Bronchial epithelial cell (primary cell): Measurements from ENCODE around the gene HCN2. TPM values are rescaled to one million over a fixed set of nuclear protein-coding genes. Genes with fewer than 3 reads are reported as not detected.
"Not testable (repeated sequence)": the region's sequence is repeated elsewhere in the genome, so short reads cannot be mapped to it uniquely, and the experiment has no call there.

Source experiments
- DNase-seq: peaks from one replicate; pipeline ENCODE4 v3.0.0-alpha.2; 2010; ENCODE audit warnings: low read depth
- FAIRE-seq: peaks from 2 replicates; lab custom pipeline; 2011; peaks lifted over from hg19 to GRCh38; lab: Jason Lieb, UNC
- H3K27me3 ChIP-seq: 2 replicates; pipeline ENCODE4 v1.5.1; 2011; ENCODE audit warnings: low read length; ENCODE audit not compliant: control insufficient read depth, insufficient read depth
- H3K36me3 ChIP-seq: 2 replicates; pipeline ENCODE4 v1.5.1; 2011; ENCODE audit warnings: low read length; ENCODE audit not compliant: control insufficient read depth, insufficient read depth
- H3K4me3 ChIP-seq: 2 replicates; pipeline ENCODE4 v1.5.1; 2011; ENCODE audit warnings: mild to moderate bottlenecking, low read depth, low read length, control low read depth
- total RNA-seq: library from RNA; depleted of rRNA; stranded (reverse); fragments of >200 nt; gene quantifications from 2 replicates; pipeline ENCODE4 v1.2.1, GENCODE V29; 2014
- TF ChIP-seq, protein P1 (sequence below): IDR thresholded peaks from 2 replicates; pipeline ENCODE4 v1.5.1; 2011; ENCODE audit warnings: mild to moderate bottlenecking, moderate library complexity, low read length, control low read depth, inconsistent platforms; ENCODE audit not compliant: insufficient read depth, severe bottlenecking

Gene HCN2
- total RNA-seq, 1 donor from 2014 or later = under 0.01 TPM

DNA sequence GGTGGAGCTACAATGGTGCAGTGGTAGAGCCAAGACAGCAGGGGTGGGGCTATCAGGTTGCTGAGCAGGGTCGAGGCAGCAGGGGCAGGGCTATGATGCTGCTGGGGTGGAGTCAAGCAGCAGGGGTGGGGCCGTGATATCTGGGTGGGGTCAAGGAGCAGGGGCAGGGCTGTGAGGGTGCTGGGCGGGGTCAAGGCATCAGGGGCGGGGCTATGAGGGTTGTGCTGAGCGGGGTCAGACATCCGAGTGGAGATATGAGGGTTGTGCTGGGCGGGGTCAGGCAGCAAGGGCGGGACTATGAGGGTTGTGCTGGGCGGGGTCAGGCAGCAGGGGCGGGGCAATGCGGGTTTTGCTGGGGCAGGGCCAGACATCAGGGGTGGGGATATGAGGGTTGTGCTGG is 14.7 kb downstream of the HCN2 start:
- no peaks in the 10 kb centered on the region for H3K27me3 ChIP-seq
- TF ChIP-seq, protein P1, sequence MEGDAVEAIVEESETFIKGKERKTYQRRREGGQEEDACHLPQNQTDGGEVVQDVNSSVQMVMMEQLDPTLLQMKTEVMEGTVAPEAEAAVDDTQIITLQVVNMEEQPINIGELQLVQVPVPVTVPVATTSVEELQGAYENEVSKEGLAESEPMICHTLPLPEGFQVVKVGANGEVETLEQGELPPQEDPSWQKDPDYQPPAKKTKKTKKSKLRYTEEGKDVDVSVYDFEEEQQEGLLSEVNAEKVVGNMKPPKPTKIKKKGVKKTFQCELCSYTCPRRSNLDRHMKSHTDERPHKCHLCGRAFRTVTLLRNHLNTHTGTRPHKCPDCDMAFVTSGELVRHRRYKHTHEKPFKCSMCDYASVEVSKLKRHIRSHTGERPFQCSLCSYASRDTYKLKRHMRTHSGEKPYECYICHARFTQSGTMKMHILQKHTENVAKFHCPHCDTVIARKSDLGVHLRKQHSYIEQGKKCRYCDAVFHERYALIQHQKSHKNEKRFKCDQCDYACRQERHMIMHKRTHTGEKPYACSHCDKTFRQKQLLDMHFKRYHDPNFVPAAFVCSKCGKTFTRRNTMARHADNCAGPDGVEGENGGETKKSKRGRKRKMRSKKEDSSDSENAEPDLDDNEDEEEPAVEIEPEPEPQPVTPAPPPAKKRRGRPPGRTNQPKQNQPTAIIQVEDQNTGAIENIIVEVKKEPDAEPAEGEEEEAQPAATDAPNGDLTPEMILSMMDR = no peak
- FAIRE-seq = no peak
- no peak overlapping the region for H3K4me3 ChIP-seq
- DNase-seq = no peak
- H3K36me3 ChIP-seq = no peaks in the 10 kb centered on the region

DNA sequence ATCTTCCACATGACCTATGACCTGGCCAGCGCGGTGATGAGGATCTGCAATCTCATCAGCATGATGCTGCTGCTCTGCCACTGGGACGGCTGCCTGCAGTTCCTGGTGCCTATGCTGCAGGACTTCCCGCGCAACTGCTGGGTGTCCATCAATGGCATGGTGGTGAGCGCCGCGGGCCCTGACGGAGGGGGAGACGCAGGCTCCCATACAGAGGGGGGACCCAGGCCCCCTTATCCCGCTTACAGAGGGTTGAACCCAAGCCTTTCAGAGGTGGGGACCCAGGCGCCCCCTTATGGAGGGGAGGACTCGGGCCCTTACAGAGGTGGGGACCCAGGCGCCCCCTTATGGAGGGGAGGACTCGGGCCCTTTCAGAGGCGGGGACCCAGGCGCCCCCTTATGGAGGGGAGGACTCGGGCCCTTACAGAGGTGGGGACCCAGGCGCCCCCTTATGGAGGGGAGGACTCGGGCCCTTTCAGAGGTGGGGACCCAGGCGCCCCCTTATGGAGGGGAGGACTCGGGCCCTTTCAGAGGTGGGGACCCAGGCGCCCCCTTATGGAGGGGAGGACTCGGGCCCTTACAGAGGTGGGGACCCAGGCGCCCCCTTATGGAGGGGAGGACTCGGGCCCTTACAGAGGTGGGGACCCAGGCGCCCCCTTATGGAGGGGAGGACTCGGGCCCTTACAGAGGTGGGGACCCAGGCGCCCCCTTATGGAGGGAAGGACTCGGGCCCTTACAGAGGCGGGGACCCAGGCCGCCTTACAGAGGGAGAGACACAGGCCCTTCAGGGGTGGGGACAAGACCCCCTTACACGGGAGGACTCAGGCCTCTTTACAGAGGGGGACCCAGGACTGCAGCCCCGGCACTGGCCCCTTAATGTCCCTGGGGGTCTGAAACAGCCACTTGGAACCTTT is 15.6 kb downstream of the HCN2 start:
- not testable (repeated sequence) for H3K4me3 ChIP-seq, H3K36me3 ChIP-seq, DNase-seq, H3K27me3 ChIP-seq, FAIRE-seq

DNA sequence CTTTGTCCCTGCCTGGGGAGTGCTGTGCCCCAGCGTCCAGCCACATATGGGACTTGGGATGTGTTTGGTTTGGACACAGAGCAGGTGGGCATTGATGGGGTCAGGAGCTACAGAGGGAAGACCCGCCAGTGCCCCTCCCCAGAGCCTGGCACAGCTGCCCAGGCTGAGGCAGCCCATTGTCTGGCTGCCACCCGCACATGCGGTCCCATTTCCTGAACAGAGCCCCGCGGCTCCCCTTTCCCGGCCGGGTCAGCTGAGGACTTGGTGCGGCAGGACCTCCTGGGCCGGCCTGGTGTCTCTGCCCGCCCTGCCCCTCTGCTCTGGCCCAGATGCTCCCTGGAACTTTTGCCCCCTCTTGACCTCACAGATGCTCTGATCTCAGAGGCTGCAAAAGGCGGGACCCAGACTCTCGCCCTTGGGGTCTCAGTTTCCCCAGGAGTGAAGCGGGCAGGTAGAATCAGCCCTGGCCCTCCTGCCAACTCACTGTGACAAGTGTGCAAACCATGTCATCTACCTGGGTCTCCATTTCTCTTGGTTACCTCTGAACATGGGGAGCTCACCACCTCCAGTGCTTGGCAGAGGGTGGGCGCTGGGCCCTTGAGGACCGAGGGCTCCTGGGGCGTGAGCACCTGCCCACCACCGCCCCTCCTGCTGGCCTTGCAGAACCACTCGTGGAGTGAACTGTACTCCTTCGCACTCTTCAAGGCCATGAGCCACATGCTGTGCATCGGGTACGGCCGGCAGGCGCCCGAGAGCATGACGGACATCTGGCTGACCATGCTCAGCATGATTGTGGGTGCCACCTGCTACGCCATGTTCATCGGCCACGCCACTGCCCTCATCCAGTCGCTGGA is 17.8 kb downstream of the HCN2 start:
- Histone ChIP-seq H3K36me3 (no peaks in the 10 kb centered on the region), H3K27me3 (no peaks in the 10 kb centered on the region), H3K4me3 (no peak overlapping the region)
- DNase-seq = no peak
- no peak for FAIRE-seq
- TF ChIP-seq, protein P1 = no peak

DNA sequence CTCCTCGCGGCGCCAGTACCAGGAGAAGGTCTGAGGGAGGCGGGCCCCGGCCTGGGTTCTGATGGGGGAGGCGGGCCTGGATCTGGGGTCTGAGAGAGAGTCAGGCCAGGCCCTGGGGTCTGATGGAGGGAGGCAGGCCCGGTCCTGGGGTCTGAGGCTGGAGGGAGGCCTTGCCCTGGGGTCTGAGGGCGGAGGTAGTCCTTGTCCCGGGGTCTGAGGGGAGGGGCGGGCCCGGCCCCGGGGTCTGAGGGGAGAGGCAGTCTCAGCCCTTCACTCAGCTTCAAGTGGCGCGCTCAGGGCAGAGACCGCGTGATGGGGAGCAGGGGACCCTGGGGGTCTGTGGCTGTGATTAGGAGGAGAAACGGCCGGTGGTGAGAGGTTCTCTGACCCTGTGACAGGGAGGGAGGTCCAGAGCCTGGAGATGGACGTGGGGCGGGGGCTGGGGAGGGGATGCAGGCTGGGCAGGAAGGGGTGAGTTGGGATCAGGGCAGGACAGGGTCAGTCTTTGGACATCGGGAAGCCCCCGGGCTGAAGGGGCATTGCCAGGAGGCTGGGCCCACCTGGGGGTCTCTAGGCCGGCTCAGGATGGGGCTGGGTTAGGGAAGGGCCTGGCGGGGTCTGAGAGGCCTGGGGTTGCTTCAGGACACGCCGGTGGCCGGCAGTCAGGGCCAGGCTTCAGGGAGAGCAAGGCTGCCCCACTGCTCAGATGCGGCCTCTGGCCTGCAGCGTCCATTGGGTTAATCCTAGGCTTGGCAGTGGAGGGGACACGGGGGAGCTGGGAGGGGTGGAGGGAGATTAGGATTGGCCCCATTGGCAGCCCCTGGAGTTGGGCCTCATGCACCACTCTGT is 18.7 kb downstream of the HCN2 start:
- Histone ChIP-seq H3K36me3 (no peaks in the 10 kb centered on the region), H3K4me3 (no peak overlapping the region), H3K27me3 (no peaks in the 10 kb centered on the region)
- TF ChIP-seq, protein P1 = no peak
- no peak for DNase-seq
- FAIRE-seq = no peak

DNA sequence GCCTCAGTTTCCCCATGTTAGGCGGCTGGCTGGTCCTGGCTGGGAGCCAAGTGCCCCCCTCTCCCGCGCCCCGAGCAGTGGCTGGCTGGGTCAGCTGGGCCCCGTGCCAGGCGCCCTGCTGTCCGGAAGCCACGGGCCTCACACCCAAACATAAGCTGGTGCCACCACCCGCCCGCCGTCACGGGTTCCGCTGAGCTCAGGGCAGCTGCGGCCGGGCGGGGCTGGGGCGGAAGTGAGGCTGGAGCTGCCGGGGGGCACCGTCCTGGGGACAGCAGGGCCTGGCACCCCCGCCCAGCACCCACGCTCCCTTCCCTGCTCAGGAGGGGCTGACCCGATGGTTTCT is 19.3 kb downstream of the HCN2 start:
- no peak for FAIRE-seq

More for the DNA sequence above, 19.3 kb downstream of the HCN2 start:
- Histone ChIP-seq H3K4me3 (no peak overlapping the region), H3K36me3 (no peaks in the 10 kb centered on the region), H3K27me3 (no peaks in the 10 kb centered on the region)
- TF ChIP-seq, protein P1 = no peak
- DNase-seq = no peak
